Measurements from ENCODE around the gene SH2D4B. TPM values are rescaled to one million over a fixed set of nuclear protein-coding genes. Genes with fewer than 3 reads are reported as not detected.

Gene SH2D4B
- total and polyA plus RNA-seq, 2 donors (not counting 3 experiments of a cell fraction or from before 2014, with no cell fraction given) = not detected

DNA sequence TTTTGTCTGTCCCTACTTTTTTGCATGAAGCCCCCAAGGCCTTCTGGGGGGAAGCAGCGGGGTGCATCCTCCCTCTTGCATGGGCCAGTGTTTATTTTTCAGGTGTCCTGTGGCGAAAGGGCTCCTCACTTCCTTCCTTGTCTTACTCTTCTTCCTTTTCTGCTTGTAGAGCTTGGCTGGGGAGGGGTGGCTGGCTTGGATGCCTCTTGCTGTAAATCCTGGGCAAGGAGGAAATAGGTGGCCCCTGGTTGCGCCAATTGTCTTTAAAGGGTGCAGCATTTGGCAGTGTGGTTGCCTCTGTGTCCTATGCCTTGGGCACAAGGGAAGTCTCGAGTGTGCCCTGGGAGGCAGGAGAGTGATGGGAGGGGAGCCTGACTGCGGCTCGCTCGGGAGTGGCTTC is 95.0 kb downstream of the SH2D4B start:
- no peak for TF ChIP-seq GATA2 (IDR thresholded peaks at IDR 0.05; ENCODE audit: insufficient read depth, insufficient read length, low read depth, low read length)
- no peak overlapping the region for H3K9ac ChIP-seq (replicated peaks; ENCODE audit: extremely low read depth, insufficient read depth, low read length)
- POLR2A ChIA-PET = no interaction called here
- no peak overlapping the region for H2AFZ ChIP-seq (ENCODE audit: low read depth, low read length)
- H4K20me1 ChIP-seq (replicated peaks; ENCODE audit: control insufficient read depth, extremely low read depth, insufficient read depth, low read length) = no peaks in the 10 kb centered on the region
- no peaks in the 10 kb centered on the region for H3K9me1 ChIP-seq (replicated peaks; ENCODE audit: control insufficient read depth, extremely low read depth, insufficient read depth, low read length)
- FAIRE-seq (no peak), DNase-seq (ENCODE audit: low read depth, low spot score) (no peak)
- H3K9me3 ChIP-seq (replicated peaks; ENCODE audit: control insufficient read depth, insufficient read depth, low read length) = no peaks in the 10 kb centered on the region
- H3K27me3 ChIP-seq (ENCODE audit: control insufficient read depth in 2 of 2, insufficient read depth in 2 of 2, low read length in 2 of 2) = no peaks in the 10 kb centered on the region
- no peaks in the 10 kb centered on the region for H3K36me3 ChIP-seq (ENCODE audit: control insufficient read depth in 2 of 2, extremely low read depth in 1 of 2, insufficient read depth in 2 of 2, low read length in 2 of 2)
- no peak overlapping the region for H3K4me2 ChIP-seq (ENCODE audit: insufficient read depth, low read length)
- dilution Hi-C loops (cut with MboI; ENCODE audit: extremely low pct_ligation_motif_present, low sequenced_read_pairs) = no loop called here
- H3K79me2 ChIP-seq (ENCODE audit: control insufficient read depth, insufficient read depth, low read length) = no peaks in the 10 kb centered on the region
- intact Hi-C loops (cut with micrococcal nuclease) = no loop called here
- BruUV-seq (replicated peaks) = no TSS peak
- H3K27ac ChIP-seq (ENCODE audit: insufficient read depth, low read depth, low read length) = no peak overlapping the region
- no peak overlapping the region for H3K4me3 ChIP-seq (replicated peaks in 1 of 3; ENCODE audit: insufficient read depth in 1 of 3, low read depth in 1 of 3, low read length in 3 of 3)
- H3K4me1 ChIP-seq (ENCODE audit: control insufficient read depth, extremely low read depth, insufficient read depth, low read length) = no peaks in the 10 kb centered on the region
- CTCF ChIA-PET = no interaction called here

DNA sequence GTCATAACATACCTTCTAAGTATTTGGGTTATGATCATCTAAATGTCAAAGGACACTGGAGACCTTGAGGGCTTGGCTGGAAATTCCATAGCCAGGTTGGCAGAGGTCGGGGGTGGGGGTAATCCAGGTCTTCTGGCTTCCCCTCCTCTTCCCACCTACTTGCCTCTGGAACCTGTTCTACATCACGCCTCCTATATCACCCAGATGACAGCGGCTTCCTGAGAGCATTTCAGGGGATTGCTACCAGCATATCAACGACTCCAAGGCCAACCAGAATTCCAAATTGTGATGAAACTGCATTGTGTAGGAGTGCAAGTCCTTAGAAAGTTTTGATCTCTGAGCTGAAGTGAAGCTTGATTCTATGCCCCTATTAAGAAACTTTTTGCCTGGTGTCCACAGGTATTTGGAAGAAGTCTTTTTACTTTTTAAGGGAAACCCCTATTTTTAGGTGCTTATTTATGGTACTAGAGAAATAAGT is 95.7 kb downstream of the SH2D4B start:
- BruUV-seq (replicated peaks) = no TSS peak
- DNase-seq (ENCODE audit: low read depth, low spot score) (no peak), FAIRE-seq (no peak)
- TF ChIP-seq, protein P1, sequence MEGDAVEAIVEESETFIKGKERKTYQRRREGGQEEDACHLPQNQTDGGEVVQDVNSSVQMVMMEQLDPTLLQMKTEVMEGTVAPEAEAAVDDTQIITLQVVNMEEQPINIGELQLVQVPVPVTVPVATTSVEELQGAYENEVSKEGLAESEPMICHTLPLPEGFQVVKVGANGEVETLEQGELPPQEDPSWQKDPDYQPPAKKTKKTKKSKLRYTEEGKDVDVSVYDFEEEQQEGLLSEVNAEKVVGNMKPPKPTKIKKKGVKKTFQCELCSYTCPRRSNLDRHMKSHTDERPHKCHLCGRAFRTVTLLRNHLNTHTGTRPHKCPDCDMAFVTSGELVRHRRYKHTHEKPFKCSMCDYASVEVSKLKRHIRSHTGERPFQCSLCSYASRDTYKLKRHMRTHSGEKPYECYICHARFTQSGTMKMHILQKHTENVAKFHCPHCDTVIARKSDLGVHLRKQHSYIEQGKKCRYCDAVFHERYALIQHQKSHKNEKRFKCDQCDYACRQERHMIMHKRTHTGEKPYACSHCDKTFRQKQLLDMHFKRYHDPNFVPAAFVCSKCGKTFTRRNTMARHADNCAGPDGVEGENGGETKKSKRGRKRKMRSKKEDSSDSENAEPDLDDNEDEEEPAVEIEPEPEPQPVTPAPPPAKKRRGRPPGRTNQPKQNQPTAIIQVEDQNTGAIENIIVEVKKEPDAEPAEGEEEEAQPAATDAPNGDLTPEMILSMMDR (IDR thresholded peaks at IDR 0.05; ENCODE audit: extremely low read depth in 1 of 2, insufficient read depth in 1 of 2, low read depth in 1 of 2, low read length in 2 of 2) = no peak
- TF ChIP-seq POLR2AphosphoS5 (IDR thresholded peaks at IDR 0.05; ENCODE audit: insufficient read depth, low read depth, low read length) (no peak), EZH2 (IDR thresholded peaks at IDR 0.05; ENCODE audit: borderline replicate concordance, low read depth, low read length, severe bottlenecking) (no peak), MYC (IDR thresholded peaks at IDR 0.05; ENCODE audit: low read depth, low read length) (no peak), GATA2 (IDR thresholded peaks at IDR 0.05; ENCODE audit: insufficient read depth, insufficient read length, low read depth, low read length) (no peak), POLR2A (IDR thresholded peaks at IDR 0.05; ENCODE audit: low read depth, low read length) (no peak), JUN (IDR thresholded peaks at IDR 0.05; ENCODE audit: borderline replicate concordance, insufficient read depth, insufficient read length, low read depth) (no peak), FOS (IDR thresholded peaks at IDR 0.05; ENCODE audit: borderline replicate concordance, insufficient read depth, low read length) (no peak)
- TF ChIP-seq, protein P2, sequence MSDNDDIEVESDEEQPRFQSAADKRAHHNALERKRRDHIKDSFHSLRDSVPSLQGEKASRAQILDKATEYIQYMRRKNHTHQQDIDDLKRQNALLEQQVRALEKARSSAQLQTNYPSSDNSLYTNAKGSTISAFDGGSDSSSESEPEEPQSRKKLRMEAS (IDR thresholded peaks at IDR 0.05; ENCODE audit: insufficient read depth, insufficient read length) = no peak
- Histone ChIP-seq H3K4me3 (replicated peaks in 1 of 3; ENCODE audit: insufficient read depth in 1 of 3, low read depth in 1 of 3, low read length in 3 of 3) (no peak overlapping the region), H4K20me1 (replicated peaks; ENCODE audit: control insufficient read depth, extremely low read depth, insufficient read depth, low read length) (no peaks in the 10 kb centered on the region), H3K9me3 (replicated peaks; ENCODE audit: control insufficient read depth, insufficient read depth, low read length) (no peaks in the 10 kb centered on the region), H3K4me2 (ENCODE audit: insufficient read depth, low read length) (no peak overlapping the region), H3K27ac (ENCODE audit: insufficient read depth, low read depth, low read length) (no peak overlapping the region), H3K9me1 (replicated peaks; ENCODE audit: control insufficient read depth, extremely low read depth, insufficient read depth, low read length) (no peaks in the 10 kb centered on the region), H2AFZ (ENCODE audit: low read depth, low read length) (no peak overlapping the region), H3K4me1 (ENCODE audit: control insufficient read depth, extremely low read depth, insufficient read depth, low read length) (no peaks in the 10 kb centered on the region), H3K79me2 (ENCODE audit: control insufficient read depth, insufficient read depth, low read length) (no peaks in the 10 kb centered on the region), H3K27me3 (ENCODE audit: control insufficient read depth in 2 of 2, insufficient read depth in 2 of 2, low read length in 2 of 2) (no peaks in the 10 kb centered on the region), H3K9ac (replicated peaks; ENCODE audit: extremely low read depth, insufficient read depth, low read length) (no peak overlapping the region), H3K36me3 (ENCODE audit: control insufficient read depth in 2 of 2, extremely low read depth in 1 of 2, insufficient read depth in 2 of 2, low read length in 2 of 2) (no peaks in the 10 kb centered on the region)
- POLR2A ChIA-PET = no interaction called here
- dilution Hi-C loops (cut with MboI; ENCODE audit: extremely low pct_ligation_motif_present, low sequenced_read_pairs) (no loop called here), intact Hi-C loops (cut with micrococcal nuclease) (no loop called here)
- CTCF ChIA-PET = no interaction called here

Data from endothelial cell of umbilical vein (primary cell).